ENCODE results near the gene PLEKHA1.

The PLEKHA1 gene

DNA sequence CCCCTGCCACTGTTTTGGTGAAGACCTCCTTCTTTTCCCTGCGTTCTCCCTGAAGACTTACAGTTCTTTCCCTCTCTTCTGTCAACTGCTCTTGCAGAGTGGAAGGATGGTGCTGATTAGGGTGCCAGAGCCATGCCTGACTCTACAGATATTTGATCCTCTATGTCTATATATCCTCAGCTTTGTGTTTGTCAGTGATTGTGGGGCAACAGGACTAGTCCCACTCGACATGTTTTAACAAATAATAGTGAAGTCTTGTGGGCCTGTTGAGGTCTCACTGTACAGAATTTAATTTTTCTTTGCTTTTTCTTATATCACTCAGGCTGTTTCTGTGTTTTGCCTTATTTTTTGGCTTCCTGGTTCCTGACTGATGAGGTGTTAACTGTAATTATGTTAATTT, 5.0 kb downstream of the PLEKHA1 start:
- no peak for DNase-seq

DNA sequence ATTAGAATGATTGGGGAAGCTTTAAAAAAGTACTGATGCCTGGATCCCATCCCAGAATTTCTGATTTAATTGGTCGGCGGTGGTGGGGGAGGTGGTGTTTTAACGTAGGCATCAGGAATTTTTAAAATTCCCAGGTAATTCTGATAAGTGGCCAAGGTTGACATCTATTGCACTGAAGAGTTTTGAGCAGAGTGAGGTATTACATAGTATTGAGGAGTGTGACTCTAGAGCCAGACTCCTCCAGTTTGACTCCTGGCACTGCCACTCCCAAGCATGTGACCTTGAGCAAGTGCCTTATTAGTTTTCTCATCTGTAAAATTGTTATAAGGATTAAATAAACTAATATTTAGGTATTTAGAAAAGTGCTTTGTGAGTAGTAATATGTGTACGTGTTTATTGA, 6.2 kb downstream of the PLEKHA1 start:
- no peak for DNase-seq

DNA sequence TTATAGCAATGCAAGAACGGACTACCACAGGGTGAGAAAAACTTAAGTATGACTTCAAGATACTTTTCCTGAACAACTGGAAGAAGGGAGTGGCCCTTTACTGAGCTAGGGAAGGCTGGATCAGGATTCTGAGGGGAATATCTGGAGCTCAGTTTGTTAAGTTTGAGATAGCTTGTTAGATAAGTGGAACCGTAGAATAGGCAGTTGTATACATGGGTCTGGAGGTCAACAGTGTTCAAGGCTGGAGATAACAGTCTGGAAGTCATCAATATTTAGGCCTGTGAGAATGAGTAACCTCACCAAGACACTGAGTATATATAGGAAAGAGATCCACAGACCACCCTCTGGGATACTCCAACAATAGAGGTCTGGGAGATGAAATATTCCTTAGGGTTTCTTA, 7.2 kb downstream of the PLEKHA1 start:
- DNase-seq: no peak

DNA sequence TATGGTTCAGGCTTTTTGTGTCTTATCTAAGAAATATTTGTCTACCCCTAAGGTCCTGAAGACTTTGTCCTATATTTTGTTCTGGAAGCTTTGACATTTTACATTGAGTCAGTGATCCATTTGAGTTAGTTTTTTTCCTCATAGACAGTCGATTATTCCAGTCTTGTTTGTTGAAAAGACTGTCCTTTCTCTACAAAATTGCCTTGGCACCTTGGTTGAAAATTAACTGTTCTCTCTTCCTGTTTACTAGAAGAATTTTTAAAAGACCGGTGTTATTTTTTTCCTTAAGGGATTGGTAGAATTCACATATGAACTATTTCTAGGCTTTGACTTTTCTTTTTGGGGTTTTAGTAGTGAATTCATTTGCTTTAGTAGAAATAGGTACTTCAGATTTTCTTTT, 12.0 kb downstream of the PLEKHA1 start:
- DNase-seq: no peak

DNA sequence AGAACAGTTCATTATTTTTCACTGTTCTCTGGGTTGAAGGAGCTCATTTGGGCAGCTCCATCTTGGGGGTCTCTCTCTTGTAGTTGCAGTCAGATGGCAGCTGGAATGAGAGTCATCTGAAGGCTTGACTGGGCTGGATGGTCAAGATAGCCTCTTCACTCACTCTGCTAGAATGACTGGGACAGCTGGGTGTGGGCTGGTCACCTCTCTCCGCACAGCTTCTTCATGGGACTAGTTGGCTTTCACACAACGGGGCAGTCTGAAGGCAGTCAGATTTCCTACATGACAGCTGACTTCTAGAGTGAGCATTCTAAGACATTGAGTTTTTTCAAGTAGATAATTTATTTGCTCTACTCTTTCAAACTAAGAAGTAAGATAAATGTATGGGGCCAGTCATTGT, 13.1 kb downstream of the PLEKHA1 start:
- no peak for DNase-seq

DNA sequence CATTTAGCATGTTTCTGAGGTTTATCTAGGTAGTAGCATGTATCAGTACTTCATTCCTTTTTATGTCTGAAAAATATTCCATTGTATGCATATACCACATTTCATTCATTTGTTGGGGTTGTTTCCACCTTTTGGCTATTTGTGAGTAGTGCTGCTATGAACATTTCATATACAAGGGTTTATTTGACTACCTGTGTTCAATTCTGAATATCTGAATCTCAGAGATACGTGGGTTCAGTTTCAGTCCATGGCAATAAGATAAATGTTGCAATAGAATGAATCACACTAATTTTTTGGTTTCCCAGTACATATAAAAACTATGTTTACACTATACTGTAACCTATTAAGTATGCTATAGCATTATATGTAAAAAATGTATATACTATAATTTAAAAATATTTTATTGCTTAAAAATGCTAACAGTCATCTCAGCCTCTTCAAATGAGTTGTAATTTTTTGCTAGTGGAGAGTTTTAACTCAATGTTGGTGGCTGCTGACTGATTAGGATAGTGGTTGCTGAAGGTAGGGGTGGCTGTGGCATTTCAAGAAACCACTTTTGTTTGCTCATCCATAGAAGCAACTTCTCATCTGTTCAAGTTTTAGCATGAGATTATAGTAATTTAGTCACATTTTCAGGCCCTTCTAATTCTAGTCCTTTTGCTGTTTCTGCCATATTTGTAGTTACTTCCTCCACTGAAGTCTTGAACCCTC, 13.9 kb downstream of the PLEKHA1 start:
- no peak for DNase-seq

DNA sequence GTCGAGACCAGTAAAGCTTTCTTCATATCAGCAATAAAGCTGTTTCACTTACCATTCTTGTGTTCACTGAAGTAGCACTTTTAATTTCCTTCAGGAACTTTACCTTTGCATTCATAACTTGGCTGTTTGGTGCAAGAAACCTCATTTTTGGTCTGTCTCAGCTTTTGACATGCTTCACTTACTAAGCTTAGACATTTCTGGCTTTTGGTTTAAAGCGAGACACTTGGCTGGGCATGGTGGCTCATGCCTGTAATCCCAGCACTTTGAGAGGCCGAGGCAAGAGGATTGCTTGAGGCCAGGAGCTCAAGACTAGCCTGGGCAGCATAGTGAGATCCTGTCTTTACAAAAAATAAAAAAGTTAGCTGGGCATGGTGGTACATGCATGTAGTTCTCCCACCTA, 15.8 kb downstream of the PLEKHA1 start:
- no peak for DNase-seq

DNA sequence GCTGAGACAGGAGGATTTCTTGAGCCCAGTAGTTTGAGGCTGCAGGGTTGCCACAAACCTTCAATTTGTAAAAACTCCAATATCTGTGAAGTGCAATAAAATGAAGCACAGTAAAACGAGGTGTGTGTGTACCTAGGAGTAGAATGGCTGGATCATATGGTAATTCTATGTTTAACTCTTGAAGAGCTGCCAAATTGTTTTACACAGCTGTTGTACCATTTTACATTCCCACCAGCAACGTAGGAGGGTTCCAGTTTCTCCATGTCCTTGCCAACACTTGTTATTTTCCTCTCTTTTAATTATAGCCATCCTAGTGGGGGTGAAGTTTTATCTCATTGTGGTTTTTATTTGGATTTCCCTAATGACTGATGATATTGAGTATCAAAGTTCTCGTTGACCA, 16.2 kb downstream of the PLEKHA1 start:
- DNase-seq: no peak

DNA sequence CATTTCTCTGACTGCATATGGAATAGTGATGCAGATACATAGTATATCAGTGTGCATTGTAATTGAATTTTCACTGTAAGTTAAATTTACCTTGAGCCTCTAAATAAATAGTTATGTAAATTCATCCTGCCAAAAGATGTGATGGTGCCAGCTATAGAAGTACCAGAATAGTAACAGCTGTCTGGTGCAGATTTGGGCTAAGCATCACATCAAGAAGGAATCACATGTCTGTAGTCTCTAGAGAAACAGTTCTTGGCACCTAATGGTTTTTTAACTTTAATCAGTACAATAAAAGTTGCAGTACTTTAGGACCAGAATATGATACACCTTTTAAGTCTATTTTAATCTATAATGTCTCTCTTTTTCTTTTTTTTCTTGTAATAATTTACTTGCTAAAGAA, 17.4 kb downstream of the PLEKHA1 start:
- no peak for DNase-seq

DNA sequence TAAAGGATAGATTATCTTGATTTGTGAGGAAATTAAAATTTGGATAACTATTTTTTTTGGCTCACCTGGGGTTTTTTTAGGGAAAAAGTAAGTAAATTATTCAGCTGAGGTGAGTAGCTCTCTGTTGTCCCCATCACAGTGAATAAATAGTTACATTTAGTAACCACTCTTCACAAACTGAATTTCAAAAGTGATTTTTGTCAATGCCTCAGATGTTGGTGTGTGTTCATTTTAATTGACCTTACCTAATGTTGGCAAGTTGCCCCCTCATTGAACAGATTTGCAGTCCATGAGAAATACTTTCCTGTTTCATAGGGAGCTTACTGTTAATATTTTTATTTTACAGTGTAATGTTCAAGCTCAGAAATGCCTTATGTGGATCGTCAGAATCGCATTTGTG, 18.3 kb downstream of the PLEKHA1 start:
- DNase-seq: no peak

DNA sequence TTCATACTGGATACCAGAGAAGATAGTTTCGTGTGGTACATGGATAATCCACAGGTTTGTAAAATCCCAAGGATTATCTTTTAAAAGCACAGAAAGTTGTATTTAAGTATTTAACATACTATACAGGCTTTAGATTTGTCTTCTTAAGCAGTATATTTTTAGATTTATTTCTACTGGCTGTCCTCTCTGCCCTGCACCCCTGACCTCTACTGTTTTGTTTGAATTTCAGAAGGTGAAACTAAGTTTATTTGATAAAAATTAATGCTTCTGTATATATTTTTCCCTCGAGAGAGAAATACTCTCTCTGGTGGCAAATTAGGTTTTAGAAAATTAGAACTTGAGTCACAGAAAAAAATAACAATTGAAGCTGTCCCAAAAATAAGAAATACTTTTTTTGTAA, 18.8 kb downstream of the PLEKHA1 start:
- DNase-seq: no peak

DNA sequence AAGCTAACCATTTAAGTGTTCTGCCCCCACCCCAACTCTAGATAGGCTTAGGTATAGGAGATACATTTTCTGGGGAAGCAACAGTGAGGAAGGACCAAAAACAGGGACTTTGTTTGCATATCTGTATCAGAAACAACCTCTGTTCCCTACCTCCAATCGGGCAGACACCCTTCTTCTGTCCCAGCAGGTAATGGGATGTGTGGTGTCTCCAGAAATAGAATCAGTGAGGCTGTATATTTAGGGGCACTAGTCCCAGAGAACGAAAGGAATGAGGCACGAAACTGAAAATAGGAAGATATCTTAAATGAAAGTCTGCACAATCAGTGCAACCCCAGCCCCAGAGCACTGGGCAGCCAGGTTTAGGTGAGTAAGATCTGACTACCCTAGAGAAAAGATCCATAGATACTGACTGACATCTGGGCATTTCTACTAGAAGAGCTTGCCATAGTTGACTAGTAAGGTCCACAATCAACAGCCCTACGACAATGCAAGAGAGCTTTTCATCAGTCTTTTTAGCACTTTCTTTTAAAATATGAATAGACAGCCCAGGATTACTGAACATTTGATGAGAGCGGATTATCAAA, 28.1 kb downstream of the PLEKHA1 start:
- no peak for DNase-seq

DNA sequence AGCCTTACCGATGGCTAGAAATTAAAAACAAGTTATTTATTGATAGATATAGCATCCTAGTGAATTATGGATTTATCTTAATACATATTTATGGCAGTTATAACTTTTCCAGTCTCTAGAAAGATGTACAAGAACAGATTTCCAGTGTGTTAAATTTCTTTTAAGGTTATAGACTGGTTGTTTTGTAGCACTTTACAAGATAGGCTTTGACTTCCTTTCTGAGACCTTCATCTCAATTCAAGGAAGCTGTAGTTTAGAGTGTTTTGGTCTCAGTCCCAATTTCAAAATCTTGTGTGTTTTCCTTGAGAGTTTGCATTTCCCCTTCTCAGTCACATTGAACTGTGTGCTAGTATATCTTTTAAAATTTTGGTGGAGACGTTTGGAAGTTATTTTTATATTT, 30.1 kb downstream of the PLEKHA1 start:
- DNase-seq: no peak

DNA sequence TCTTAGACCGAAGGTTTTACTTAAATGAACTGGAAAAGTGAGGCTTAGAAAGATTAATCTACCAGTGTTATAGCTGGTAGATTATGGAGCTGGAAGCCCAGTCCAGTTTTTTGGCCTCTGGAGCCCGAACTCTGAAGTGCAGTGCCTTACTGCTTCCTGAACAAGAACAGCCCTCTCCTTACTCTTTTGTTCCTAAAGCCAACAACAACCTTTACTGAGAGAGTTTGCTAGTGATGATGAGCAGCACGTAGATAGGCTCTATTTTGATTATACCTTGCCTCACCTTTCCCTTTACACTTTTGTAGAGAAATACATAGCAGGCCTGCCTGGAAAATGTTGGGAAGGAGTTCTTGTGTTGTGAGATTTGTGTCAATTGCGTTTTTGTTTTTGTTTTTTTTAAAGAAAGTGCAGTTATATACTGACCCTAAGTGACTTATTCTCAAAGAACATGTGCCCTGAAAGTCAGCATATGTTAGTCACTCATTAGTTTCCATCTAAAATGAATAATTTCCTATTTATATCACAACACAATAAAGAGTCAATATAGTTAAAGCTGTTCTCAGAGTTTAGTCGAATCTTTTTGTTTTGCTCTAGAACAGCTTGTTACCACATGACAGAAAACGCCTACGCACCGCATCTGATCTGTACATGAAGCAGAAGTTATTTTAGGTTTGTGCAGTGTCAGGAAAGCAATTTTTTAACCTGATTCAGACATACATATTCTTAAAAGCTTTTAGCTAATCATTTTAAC, 33.0 kb downstream of the PLEKHA1 start:
- DNase-seq: no peak

DNA sequence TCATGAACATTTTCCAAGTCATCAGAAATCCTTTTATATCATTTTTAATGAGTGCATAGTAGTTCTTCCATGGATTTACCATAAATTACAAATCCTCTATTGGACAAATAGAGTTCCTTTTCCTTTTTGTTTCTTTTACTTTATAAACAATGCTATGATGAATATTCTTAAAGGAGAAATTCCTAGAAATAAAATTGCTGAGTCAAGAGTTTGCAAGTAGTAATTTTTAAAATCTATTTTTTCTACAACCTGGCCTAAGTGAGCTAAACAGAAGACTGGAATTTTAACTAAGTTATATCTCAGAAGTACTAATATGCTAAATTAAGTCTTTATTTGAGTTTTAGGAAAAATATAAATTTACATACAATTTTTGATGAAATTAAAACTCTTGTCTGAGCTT, 38.8 kb downstream of the PLEKHA1 start:
- no peak for DNase-seq

DNA sequence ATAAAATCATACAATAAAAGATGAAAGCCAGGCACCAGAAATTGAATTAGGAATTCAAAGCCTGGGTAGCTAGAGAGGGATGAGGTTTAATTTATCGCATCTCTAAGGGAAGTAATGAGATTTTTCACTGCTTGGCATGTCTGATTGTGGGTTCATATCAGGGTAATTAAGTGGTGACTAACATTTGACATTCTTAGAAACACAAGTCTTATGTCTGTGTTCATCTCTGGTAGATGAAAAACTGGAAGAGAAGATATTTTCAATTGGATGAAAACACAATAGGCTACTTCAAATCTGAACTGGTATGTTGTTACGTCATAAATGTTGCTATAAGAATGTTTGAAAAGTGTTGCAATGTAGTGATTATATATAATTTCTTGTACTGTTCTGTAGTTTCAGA, 43.2 kb downstream of the PLEKHA1 start:
- no peak for DNase-seq

DNA sequence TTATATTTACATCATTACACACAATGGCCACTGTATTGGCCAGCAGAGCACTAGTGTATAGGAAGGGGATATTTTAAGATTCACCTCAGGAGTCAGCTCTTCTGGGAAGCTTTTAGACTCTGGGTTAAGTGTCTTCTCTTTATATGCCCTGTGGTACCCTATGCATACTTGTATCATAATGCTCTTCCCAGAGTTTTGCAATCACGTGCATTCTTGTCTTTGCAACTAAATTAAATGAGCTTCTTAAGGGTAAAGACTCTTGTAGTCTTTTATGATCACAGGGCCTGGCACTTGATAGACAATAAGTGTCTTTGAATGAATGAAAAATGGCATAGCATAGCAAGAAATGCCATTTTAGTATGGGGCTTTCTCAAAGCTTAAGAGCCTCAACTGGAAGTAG, 44.5 kb downstream of the PLEKHA1 start:
- no peak for DNase-seq

DNA sequence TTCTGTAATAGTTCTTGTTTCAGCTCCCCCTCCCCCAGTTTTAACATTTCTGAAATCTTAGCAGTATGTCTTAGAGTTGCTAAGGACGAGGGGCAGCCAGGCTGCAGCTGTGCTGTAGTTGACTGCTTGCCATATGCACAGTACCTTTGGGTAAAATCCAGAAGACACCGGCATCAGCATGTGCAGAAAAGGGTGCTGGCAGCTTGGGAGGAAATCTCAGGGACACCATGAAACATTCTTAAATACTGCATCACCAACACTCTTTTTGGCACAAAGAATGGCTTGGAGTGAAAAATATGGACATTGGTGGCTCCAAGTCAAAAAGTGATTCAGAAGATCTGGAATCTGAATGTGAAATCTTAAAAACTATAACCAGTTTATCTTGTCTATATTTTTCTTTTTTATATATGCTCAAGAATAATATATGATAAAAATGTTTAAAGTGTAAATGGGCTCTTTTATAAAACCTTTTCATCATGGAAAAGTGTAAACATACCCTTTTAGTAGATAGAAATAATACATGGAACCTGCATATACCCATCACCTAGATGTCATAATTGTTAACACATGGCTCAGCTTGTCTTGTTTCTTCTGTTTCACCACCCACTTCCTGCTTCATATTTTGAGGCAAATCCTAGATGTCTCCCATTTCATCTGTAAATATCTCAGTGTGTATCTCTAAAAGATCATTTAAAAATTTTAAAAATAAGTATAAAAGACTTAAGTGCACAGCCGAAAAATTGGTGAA, 45.5 kb downstream of the PLEKHA1 start:
- no peak for DNase-seq

DNA sequence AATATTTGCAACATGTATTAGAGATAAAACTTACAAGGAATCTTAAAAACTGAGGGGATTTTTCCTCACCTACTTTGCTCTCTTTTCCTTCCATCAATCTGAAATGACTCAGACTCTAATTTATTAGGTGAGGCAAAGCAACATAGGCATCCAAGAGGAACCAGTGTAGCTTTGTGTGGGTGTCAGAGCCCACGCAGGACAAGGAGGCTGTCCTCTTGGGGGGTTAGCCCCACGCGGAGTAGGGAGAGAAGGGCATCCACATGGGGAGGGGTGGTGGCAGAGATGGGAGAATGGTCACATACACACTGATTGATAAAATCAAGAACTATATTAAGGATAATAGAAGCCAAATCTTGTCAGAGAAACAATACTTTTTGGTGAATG, 46.1 kb downstream of the PLEKHA1 start:
- DNase-seq: no peak

DNA sequence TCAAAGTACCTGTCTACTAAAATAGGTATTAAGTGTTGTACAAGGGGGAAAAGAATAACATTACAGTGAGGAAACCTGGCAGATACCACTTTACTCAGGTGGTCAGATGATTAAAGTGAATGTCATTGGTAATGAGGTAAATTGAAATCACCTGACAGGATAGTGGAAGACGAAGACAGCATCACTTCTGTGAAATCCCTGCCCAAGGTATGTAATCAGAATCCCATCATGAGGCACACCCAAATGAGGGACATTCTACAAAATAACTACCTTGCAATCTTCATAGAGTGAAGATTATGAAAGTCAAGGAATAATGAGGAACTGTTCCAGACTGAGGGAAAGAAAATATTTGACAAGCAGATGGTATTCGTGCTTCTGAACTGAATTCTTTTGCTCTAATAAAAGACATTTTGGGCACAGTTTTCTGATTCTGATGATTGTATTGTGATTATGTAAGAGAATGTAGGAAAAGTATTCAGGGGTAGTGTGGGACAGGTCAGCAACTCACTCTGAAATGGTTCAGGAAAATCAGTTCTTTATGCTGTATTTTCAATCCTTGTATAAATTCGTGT, 46.6 kb downstream of the PLEKHA1 start:
- no peak for DNase-seq

DNA sequence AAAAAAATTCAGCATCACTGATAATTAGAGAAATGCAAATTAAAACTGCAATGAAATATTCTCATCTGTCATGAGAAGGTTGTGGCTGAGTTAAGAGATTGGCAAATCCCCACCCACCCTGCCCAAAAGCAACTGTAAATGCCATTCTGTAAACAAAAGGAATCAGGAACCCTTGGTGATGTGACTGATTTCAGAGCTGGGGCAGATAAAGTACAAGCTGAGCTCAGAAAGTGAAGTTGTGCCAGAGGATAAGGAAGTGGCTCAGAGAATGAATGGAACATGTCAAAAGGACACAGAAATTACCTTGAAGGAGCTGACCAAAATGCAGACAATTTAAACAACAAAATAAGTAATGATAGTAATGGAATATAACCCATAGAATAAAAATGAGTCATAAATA, 47.2 kb downstream of the PLEKHA1 start:
- no peak for DNase-seq

DNA sequence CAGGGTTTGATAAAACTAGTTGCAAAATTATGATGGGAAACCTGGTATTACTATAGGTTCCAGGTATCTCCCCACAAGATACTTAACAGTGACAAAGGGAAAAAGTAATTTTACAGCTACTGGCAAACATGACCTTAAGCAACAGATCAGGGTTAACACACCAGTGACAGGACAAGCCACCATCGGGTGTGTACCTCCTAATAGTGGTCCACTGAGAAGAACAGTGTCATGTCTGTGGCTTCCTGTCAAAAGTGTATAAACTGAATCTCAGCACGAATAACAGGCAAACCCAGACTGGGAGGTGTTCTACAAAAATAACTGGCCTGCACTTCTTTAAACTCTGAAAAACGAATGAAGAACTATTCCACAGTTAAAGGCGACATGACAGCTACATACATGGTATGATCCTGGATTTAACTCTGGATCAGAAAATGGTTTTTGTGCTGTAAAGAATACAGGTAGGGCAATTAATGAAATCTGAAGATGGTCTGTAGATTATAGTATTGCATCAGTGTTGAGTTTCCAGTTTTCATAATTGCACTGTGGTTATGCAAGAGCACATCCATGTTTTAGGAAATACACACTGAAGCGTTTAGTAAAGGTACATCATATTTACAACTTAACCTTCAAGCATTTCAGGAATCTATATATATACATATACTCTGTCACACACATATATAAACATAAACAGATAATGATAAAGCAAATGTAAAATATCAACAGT, 47.9 kb downstream of the PLEKHA1 start:
- DNase-seq: no peak

DNA sequence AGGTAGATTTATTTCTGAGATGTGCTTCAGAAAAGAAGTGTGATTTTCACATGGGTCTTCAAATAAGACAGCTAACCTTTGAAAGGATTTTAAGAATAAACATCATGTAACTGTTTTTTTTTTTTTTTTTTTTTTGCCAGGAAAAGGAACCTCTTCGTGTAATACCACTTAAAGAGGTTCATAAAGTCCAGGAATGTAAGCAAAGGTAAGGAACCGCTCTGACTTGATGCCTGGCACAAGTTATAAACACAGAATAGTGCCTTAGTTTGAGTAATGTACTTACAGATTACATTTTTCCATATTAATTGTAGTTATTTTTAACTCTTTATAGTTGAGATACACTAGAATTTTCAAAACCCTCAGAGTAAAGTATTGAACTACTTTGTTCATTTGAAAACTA, 49.6 kb downstream of the PLEKHA1 start:
- DNase-seq: no peak
